GDM1 (cell line): Measurements from ENCODE around the gene TRPM3.

Experiments
- DNase-seq: peaks from one replicate; lab custom pipeline; 2025; lab: John Stamatoyannopoulos, UW

The TRPM3 gene

GRCh38 chr9:70817311-70817710 lies 304.1 kb downstream of the TRPM3 start:
- no peak for DNase-seq

- DNase-seq: no peak
Measured at GRCh38 chr9:70816891-70817290, 304.5 kb downstream of the TRPM3 start.

- no peak for DNase-seq
Measured at GRCh38 chr9:70816316-70816715, 305.1 kb downstream of the TRPM3 start.

- no peak for DNase-seq
Measured at GRCh38 chr9:70814597-70814996, 306.8 kb downstream of the TRPM3 start.

GRCh38 chr9:70813141-70813540 lies 308.3 kb downstream of the TRPM3 start:
- no peak for DNase-seq

- no peak for DNase-seq
Measured at GRCh38 chr9:70811638-70812037, 309.8 kb downstream of the TRPM3 start.

- no peak for DNase-seq
Measured at GRCh38 chr9:70806875-70807274, 314.5 kb downstream of the TRPM3 start.

- no peak for DNase-seq
Measured at GRCh38 chr9:70805949-70806348, 315.5 kb downstream of the TRPM3 start.

- DNase-seq: no peak
Measured at GRCh38 chr9:70802758-70803436, 318.5 kb downstream of the TRPM3 start.

- DNase-seq: no peak
Measured at GRCh38 chr9:70802206-70802605, 319.2 kb downstream of the TRPM3 start.

GRCh38 chr9:70801181-70801829 lies 320.1 kb downstream of the TRPM3 start:
- no peak for DNase-seq

- no peak for DNase-seq
Measured at GRCh38 chr9:70798018-70798417, 323.4 kb downstream of the TRPM3 start.

GRCh38 chr9:70795841-70796240 lies 325.6 kb downstream of the TRPM3 start:
- no peak for DNase-seq

- no peak for DNase-seq
Measured at GRCh38 chr9:70792796-70793195, 328.6 kb downstream of the TRPM3 start.

- DNase-seq: no peak
Measured at GRCh38 chr9:70791936-70792335, 329.5 kb downstream of the TRPM3 start.

- no peak for DNase-seq
Measured at GRCh38 chr9:70789086-70789485, 332.3 kb downstream of the TRPM3 start.

- no peak for DNase-seq
Measured at GRCh38 chr9:70784456-70784855, 337.0 kb downstream of the TRPM3 start.

GRCh38 chr9:70778568-70778967 lies 342.9 kb downstream of the TRPM3 start:
- DNase-seq: no peak

- DNase-seq: no peak
Measured at GRCh38 chr9:70773579-70773978, 347.8 kb downstream of the TRPM3 start.

- DNase-seq: no peak
Measured at GRCh38 chr9:70772601-70773000, 348.8 kb downstream of the TRPM3 start.

GRCh38 chr9:70765946-70766345 lies 355.5 kb downstream of the TRPM3 start:
- DNase-seq: no peak

GRCh38 chr9:70761139-70761670 lies 360.2 kb downstream of the TRPM3 start:
- no peak for DNase-seq

GRCh38 chr9:70760228-70760627 lies 361.2 kb downstream of the TRPM3 start:
- DNase-seq: no peak

GRCh38 chr9:70753311-70753710 lies 368.1 kb downstream of the TRPM3 start:
- DNase-seq: no peak
